Stomach (tissue), 4 donors: ENCODE measurements around the gene DIPK1B.

Experiments
- EP300 ChIP-seq: sonication (generic); formaldehyde crosslinking; IDR thresholded peaks from one replicate; pipeline ENCODE4 v1.6.1; 2017; ENCODE audit warnings: antibody characterized with exemption
- POLR2AphosphoS5 ChIP-seq, 3 donors: sonication (generic); formaldehyde crosslinking; IDR thresholded peaks; one replicate each; pipeline ENCODE4 v1.6.1; 2016; ENCODE audit warnings: antibody characterized with exemption in 3 of 3
- TF ChIP-seq, protein P1 (sequence below), 7 experiments: fragments of 450-650 bp in 4 of 7; fragments of 200-600 bp in 3 of 7; sonication (generic) in 3 of 7; IDR thresholded peaks; one replicate each; pipeline ENCODE4 v1.5.1; 2016 to 2019; ENCODE audit warnings: antibody characterized with exemption in 7 of 7, control low read depth in 2 of 7, mild to moderate bottlenecking in 1 of 7

DNA sequence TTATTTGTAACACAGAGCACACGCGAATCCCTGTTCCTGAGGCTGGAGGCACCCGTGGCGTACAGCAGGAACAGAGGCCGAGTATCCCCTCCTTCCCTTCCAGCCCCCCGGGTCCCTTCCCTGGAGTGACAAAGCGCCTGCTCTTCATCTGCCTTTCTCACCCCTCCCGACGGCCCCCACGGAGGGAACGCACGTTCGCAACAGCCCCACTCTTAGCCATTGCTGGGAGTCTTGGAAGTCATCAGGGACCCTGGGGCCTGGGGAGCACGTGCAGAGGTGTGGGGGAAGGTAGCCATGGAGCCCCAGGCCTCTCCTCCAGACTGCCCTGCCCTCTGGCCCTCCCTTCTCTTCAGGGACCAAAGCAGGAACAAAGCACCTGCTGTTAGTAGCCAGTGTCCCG lies 27.6 kb upstream of the DIPK1B start:
- TF ChIP-seq EP300 (no peak), POLR2AphosphoS5 (IDR thresholded peaks at IDR 0.05) (no peak)
- TF ChIP-seq, protein P1, sequence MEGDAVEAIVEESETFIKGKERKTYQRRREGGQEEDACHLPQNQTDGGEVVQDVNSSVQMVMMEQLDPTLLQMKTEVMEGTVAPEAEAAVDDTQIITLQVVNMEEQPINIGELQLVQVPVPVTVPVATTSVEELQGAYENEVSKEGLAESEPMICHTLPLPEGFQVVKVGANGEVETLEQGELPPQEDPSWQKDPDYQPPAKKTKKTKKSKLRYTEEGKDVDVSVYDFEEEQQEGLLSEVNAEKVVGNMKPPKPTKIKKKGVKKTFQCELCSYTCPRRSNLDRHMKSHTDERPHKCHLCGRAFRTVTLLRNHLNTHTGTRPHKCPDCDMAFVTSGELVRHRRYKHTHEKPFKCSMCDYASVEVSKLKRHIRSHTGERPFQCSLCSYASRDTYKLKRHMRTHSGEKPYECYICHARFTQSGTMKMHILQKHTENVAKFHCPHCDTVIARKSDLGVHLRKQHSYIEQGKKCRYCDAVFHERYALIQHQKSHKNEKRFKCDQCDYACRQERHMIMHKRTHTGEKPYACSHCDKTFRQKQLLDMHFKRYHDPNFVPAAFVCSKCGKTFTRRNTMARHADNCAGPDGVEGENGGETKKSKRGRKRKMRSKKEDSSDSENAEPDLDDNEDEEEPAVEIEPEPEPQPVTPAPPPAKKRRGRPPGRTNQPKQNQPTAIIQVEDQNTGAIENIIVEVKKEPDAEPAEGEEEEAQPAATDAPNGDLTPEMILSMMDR (IDR thresholded peaks at IDR 0.05), result no peak
